ENCODE results near the gene F8A1.
"Not testable (repeated sequence)": the region's sequence is repeated elsewhere in the genome, so short reads cannot be mapped to it uniquely, and the experiment has no call there.

DNA sequence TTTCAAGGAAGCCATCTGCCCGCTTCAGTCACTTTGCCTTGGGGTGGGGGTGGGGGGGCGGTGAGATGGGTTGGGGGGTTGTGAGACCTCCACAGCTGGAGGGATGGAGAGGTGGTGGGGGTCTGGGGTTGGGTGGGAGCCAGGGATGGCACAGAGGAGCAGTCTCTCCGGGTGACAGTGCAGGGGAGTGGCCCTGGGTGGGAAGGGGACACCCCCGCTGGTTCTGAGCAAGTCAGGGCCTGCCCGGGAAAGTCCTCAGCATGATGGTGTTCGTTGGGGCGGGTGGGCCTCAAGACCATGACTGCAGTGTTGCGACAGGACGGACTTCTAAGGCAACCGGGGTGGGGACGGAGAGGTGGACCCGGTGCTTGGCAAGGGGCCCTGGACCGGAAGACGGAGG lies 606 bp upstream of the F8A1 start:
- TF ChIP-seq, protein P1, sequence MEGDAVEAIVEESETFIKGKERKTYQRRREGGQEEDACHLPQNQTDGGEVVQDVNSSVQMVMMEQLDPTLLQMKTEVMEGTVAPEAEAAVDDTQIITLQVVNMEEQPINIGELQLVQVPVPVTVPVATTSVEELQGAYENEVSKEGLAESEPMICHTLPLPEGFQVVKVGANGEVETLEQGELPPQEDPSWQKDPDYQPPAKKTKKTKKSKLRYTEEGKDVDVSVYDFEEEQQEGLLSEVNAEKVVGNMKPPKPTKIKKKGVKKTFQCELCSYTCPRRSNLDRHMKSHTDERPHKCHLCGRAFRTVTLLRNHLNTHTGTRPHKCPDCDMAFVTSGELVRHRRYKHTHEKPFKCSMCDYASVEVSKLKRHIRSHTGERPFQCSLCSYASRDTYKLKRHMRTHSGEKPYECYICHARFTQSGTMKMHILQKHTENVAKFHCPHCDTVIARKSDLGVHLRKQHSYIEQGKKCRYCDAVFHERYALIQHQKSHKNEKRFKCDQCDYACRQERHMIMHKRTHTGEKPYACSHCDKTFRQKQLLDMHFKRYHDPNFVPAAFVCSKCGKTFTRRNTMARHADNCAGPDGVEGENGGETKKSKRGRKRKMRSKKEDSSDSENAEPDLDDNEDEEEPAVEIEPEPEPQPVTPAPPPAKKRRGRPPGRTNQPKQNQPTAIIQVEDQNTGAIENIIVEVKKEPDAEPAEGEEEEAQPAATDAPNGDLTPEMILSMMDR (IDR thresholded peaks at IDR 0.05) = not testable (repeated sequence)
- not testable (repeated sequence) for TF ChIP-seq POLR2A, EP300, POLR2AphosphoS5 (IDR thresholded peaks at IDR 0.05)
